Measurements from ENCODE around the gene RHCE. TPM values are rescaled to one million over a fixed set of nuclear protein-coding genes. Genes with fewer than 3 reads are reported as not detected.
"Not testable (repeated sequence)": the region's sequence is repeated elsewhere in the genome, so short reads cannot be mapped to it uniquely, and the experiment has no call there.

The RHCE gene
- total RNA-seq, 1 donor from 2014 or later = 0.41 TPM

DNA sequence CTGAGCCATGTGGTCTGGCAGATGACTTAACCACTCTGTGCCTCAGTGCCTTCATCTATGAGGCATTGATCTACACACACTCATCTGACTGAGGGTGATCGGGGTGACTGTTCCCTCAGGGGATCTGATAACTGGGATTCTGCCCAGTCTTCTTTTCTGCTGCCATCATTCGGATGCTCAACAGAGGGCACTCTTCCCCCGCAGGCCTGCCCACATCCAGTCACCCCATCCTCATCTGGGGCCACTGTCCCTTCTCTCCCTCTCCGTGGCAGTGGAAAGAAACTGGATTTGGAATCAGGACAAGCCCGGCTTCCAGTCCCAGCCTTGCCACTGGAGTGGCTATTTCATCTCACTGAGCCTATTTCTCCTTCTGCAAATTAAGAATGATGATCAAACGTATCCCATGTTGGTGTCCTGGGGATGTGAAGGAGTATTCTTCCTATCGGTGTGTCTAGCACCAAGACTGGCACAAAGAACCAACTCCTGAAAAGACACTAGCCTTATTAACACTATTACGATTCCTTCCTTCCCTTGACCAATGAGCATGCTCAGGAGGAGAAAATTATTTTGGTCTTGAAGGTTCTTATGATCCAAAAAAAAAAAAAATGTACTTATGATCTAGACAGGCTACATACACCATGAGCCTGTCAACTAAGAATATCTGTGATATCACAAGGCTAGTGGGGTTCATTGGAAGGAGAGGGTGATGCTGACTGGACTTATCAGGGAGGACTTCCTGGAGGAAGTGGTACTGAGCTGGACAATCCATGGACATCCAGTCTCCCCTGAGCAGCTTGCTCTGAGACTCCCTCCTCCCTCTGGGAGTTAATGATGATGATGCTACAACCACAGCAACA is 17.4 kb downstream of the RHCE start:
- DNase-seq (ENCODE audit: extremely low read depth, low read depth, low spot score) = not testable (repeated sequence)

DNA sequence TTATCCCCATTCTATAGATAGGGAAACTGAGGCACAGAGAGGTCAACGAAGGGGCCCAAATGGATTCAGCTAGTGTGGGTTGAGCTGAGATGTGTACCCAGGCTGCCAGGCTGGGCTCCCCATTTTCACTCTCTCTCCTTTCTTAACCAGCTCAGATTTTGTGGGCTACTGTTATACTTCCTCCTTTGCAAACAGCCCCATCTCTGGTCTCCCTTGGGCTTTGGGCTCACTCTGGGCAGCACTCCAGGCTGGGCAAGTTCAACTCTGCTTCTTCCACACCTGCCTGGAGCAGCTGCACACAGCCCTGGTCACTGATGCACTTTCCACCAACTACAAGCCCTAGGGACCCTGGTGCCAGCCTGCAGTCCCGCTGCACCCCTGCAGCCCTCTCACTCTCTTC is 22.5 kb downstream of the RHCE start:
- DNase-seq (ENCODE audit: extremely low read depth, low read depth, low spot score) = not testable (repeated sequence)

DNA sequence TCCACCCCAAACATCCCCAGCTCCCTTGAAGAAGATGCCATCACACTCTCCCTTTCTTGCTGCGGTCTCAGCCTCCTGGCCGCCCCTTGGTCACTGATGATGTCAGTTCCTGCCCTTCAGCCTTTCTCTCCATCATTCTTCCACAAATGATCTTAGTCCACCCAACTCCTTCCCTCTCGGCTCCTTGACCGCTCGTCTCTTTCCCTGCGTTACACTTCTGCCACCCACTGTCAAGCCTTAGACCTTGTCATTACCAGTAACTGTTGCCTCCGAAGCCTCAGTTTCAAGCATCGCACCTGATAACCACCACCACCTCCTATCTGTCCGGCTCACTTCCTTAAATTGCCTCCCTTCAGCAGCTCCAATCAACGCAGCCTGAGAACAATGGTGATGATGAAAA is 23.1 kb downstream of the RHCE start:
- DNase-seq (ENCODE audit: extremely low read depth, low read depth, low spot score) = not testable (repeated sequence)

DNA sequence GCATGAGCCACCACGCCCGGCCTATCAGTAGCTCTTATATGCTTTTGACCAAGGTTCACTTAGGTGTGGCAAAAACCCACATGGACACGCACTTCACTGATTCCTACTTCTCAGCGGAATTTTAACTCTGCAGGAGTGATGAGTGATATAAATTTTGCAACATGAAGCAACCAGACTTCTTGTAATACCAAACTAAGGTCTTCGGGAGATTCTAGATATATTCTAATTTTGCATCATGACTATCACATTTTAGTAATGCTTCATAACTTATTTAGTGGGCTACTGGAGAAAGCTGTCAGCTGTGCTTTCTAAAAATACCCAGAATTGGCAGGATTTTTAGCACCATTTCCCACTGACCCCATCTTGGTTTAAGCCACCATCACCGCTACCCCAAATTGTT is 27.8 kb downstream of the RHCE start:
- no peak for DNase-seq (ENCODE audit: extremely low read depth, low read depth, low spot score)

DNA sequence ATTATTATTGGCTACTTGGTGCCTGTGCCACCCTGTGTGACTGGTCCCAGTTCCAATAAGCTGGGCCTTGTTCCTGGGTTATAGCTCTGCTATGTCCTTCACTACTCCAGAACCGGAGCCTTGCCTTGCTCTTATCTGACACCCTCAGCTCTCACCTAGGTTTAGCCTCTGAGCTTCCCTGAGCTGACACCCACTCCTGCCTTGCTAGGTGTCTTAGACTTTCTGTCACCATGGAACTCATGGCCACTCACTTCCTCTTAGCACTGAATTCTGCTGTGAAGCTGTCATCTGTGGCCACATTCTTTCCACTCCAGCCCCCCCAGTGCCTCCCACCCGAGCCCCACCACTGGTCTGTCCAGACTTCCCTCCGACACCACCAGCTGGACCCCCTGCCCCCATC is 30.9 kb downstream of the RHCE start:
- not testable (repeated sequence) for DNase-seq (ENCODE audit: extremely low read depth, low read depth, low spot score)

DNA sequence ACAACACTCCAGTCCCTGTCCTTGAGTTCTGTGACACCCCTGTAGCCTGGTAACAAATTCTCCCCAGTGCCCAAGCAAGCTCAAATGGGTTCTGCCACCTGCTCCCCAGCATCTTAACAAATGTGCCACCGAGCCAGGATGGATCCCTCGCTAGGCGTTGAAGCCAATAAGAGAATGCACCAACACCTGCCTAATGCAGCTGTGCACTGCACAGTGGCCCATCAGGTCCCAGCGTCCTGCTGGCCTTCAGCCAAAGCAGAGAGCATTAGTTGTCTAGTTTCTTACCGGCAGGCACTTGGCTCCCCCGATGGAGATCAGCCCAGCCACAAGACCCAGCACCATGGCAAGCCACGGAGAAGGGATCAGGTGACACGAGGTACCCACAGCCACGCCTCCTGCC is 31.9 kb downstream of the RHCE start:
- not testable (repeated sequence) for DNase-seq (ENCODE audit: extremely low read depth, low read depth, low spot score)

DNA sequence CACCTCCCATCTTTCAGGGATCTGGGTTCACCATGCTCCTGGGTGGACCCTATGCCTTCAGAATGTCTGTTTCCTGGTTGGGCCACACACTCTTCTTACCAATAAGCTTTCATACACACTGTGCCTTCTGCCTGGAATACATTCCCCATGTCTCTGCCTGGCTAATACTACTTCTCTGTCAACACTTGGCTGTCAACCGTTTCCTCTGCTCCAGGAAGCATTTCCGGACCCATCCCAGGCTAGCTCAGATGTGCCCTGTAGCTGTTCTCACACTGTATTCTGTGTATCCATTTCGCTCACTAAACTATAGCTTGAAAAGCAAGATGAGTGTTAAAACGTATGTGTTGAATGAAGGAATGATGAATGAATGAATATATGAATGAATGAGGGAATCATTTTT is 33.5 kb downstream of the RHCE start:
- not testable (repeated sequence) for DNase-seq (ENCODE audit: extremely low read depth, low read depth, low spot score)

DNA sequence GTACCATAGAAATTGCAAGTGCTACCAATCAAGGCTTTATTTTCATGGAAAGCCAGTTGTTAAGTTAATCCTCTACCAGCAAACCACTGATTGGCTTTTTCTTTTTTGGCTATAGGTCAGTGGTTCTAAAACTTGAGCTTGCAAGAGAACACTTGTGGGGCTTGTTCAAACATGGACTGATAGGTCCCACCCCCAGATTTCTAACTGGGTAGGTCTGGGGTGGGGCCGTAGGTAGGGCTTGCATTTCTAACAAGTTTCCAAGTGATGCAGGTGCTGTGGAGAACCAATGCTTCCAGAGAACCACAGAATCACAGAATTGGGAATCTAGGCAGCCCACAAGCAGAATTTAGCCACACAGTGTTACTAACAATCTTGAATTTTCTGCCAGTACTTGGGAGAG is 36.8 kb downstream of the RHCE start:
- not testable (repeated sequence) for DNase-seq (ENCODE audit: extremely low read depth, low read depth, low spot score)

DNA sequence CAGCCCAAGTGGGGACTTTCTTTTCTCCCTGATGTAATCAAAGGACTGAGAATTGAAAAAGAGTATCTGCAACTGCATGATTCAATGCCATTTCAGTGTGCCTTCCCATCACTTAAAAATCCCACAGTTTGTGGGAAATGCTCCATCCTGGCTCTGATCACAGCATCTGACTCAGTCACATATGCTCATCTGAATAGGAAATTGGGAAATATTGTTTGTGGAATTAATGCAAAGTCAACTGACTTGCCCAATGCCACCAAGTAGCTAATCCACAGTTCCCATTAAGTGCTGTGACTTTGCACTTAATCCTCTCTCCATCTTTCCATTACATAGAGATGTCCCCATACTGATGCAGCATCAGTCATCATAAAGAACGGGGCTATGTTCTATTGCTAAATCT is 37.5 kb downstream of the RHCE start:
- DNase-seq (ENCODE audit: extremely low read depth, low read depth, low spot score) = not testable (repeated sequence)

DNA sequence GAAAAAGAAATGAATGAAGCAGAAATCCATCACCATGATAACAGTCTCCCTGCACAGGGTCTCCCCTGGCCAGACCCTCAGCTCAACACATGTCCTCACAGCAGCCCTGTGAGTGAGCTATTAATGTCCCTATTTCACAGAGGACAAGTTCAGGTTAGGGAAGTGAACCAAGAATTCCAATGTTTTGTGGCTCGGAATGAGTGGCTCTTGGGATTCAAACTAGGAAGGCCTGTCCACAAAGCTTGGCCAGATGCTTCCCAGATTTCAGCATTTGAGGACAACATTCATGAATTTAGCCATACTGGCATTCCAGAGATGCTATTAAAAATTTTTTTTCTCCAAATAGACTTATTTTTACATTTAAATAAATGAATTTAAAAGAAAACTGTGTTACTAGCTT is 38.1 kb downstream of the RHCE start:
- DNase-seq (ENCODE audit: extremely low read depth, low read depth, low spot score) = not testable (repeated sequence)

DNA sequence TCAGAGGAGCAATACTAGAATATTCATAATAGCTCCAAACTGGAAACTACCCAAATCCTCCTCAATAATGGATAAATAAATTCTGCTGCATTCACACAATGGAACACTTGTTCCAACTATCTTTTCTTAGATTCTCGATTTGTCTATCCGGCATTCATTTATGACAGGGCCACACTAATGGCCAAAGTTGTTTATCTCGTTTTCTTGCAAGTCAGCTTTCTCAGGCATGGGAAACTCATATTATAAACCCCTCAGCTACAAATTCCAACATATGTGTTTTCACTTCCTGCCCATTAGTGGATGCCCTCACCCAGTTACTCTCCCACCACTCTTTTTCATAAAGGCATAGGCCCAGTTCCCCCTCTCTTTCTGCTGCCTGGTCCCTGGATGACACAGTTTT is 42.3 kb downstream of the RHCE start:
- not testable (repeated sequence) for DNase-seq (ENCODE audit: extremely low read depth, low read depth, low spot score)

DNA sequence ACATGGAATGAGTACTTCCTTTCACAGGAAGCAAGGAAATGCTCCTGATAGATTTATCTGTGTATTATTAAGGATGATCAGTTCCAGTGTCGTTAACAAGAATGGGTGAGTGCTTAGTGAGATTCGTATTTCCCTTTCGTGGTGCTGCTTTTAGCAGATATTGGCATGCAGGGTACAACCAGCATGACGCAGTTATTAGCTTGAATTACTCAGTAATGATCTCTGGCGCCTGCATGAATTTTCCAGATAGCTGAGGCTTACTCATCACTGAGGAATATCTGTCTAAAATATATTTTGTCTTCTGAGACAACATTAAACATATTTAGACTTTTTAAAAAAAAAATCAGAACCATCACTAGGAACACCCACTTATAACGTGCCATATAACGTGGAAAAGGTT is 48.9 kb downstream of the RHCE start:
- DNase-seq (ENCODE audit: extremely low read depth, low read depth, low spot score) = not testable (repeated sequence)

DNA sequence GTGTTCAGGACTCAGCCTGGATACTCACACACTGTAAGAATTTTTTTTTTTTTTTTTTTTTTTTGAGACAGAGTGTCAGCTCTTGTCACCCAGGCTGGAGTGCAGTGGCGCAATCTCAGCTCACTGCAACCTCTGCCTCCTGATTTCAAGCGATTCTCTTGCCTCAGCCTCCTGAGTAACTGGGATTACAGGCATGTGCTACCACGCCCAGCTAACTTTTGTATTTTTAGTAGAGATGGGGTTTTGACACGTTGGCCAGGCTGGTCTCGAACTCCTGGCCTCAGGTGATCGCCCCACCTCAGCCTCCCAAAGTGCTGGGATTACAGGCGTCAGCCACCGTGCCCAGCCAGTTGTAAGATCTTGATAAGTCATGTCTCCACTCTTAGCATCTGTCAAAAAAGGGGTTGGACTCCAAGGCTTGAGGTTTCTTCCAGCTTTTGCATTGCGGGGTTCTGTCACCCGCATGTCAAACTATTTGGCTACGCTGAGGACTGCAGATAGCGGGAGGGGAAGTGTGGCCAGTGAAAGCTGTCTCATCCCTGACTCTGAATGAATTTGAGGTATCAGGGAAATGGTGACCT is 50.8 kb downstream of the RHCE start:
- DNase-seq (ENCODE audit: extremely low read depth, low read depth, low spot score) = not testable (repeated sequence)

DNA sequence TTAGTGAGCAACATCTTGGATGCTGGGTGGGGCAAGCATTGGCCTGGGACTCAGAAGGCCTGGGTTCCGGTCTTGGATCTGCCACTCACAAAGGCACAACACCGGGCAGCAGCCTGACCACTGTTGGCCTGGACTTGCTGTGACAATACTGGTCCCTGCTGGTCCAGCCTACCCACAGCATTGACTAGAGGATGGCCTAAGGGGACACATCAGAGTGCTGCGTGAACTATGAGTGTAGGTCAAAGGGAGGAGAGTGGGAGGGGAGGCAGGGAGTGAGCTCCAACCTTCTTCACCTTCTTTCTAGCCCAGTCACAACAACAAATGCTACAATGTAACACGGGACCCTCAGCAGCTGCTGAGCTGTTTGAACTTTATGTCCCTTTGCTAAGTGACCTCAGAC is 51.4 kb downstream of the RHCE start:
- no peak for DNase-seq (ENCODE audit: extremely low read depth, low read depth, low spot score)

DNA sequence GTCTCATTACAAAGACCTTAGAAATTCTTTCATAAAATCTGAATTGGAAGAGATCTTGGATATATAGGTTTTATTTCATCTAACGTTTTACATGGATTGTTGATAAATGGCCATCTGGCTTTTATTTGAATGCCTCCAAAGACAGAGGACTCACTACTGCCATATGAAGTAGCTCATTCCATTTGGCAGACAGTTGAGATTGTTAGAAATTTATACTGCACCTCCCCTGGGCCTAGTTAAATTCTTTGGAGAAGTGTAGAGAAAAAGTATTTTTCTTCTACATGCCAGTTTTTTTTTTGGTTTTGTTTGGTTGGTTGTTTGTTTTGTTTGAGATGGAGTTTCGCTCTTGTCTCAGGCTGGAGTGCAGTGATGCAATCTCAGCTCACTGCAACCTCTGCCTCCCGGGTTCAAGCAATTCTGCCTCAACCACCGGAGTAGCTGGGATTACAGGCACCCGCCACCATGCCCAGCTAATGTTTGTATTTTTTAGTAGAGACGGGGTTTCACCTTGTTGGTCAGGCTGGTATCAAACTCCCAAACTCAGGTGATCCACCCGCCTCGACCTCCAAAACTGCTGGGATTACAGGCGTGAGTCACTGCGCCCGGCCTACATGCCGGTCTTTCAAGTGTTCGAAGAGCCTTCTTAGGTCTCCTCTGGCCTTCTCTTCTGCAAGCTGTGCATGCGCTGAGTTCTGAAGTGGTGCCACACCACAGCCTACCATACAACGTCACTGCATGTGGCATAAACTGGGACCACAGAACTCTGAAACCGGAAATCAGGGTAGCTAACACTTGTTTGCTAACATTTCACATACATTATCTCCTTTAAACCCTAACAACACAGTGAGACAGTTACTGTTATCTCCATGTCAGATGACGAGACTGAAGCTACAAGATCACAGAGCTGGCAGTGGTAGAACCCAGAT is 57.7 kb downstream of the RHCE start:
- DNase-seq (ENCODE audit: extremely low read depth, low read depth, low spot score) = not testable (repeated sequence)

DNA sequence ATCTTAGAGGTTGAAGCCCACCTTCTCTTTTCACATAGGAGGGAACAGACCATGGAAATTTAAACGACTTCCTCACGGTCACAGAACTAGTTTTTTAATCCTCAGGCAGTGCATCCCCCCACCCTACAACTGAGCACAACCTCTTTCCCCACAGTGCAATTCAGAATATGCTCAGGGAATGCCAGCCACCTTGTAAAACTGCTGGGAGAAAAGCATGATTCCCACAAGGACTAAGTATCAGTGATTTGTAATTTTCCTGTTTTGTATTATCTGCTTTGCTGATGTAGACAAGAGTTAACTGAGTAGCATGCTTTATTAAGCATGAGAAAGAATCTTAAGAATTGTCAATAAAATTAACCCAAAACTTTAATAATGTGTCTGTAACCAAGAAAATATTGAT is 58.7 kb downstream of the RHCE start:
- DNase-seq (ENCODE audit: extremely low read depth, low read depth, low spot score) = no peak

DNA sequence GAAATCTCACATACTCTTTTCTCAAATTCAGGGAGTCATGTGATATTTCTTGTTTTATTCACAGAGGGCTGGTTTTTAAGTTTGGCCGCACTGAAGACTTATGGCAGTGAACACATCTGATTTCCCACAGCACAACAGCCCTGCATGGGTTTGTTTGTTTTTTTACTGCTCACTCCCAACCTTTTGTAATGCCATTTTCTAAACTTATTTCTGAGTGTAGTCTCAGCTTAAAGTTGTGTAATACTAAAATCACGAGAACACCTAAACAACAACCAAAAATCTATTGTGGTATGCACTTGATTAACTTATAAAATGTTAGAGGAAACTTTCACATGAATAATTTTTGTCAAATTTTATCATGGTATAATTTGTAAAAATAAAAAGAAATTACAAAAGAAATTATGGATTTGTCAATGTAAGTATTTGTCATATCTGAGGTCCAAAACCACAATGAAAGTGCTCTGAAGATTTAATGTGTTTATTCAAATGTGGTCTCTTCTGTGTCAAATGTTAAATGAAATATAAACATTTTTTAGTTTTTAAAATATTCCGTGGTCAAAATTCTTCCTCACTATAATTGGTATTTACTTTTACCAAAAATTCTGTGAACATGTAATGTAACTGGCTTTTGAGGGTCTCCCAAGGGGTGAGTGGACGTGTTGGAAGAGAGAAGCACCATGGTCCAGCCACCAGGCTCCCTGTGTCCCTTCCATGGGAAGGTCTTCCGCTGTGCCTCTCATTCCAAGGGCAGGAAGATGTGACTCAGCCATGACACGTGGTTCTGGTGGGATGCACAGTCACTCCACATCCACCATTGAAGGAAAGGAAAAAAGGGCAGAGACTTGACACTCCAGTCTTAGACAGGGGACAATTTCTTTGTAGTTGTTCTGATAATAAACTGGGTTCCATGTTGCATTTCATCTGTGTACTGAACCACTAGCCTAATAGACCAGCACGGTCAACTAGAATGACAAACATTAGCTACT is 59.7 kb downstream of the RHCE start:
- no peak for DNase-seq (ENCODE audit: extremely low read depth, low read depth, low spot score)

DNA sequence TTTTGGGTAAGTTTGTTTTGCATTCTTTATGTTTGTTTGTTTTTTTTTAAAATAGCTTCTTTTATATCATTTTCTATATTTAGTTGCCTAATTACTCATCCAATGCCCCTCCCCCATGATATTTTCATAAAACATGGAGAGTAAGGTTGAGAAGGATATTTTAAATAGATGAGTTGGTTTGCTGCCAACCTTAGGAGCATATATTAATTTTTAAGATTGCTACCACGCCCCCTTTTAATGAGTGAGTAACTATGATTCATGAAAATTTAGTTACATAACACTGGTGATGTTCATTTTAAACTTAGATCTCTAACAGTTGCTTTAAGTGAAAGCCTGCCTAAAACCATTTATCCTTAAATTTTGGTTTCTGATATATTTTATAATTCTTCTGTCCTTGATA is 63.8 kb downstream of the RHCE start:
- DNase-seq (ENCODE audit: extremely low read depth, low read depth, low spot score) = no peak

DNA sequence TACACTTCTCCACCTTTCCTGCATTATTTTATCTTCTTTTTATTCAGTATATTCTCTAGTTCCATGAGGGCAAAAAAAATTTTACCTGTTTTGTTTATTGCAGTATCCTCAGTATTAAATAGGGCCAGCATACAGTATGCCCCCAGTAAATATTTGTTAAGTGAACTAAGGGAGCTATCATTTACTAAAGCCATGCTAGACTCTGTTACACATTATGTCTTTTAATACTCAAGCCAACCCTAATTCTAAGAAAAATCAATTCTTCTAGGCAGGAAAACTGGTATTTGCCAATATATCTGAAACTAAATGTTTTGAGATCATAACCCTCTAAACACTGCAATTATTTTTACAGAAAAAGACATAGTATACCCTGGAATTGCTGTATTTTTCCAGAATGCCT is 64.2 kb downstream of the RHCE start:
- no peak for DNase-seq (ENCODE audit: extremely low read depth, low read depth, low spot score)

DNA sequence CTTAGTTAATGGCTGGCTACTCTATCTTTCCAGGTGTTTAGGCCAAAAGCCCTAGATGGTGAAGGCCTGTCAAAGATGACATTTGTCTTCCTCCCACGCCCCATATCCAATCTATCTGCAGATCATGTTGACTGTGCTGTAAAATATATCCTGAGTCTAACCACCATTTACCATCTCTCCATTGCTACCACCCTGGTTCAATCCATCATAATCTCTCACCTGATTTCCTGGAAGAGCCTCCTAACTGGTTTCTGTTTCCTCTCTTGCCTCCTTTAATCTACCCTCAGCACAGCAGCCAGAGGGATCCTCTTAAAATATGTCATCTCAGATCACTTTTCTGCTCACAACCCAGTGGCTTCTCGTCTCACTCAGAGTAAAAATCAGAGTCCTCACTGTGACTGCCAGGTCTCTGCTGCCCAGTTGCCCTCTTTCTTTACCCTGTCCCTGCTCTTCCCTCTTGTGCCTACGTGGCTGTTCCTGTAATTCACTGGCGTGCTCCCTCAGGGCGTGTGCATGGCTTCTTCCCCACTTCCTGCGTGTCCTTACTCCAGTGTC is 64.7 kb downstream of the RHCE start:
- DNase-seq (ENCODE audit: extremely low read depth, low read depth, low spot score) = no peak
